ENCODE results near the gene COL11A2. TPM values are rescaled to one million over a fixed set of nuclear protein-coding genes. Genes with fewer than 3 reads are reported as not detected.

The COL11A2 gene
- total and polyA plus RNA-seq, 7 experiments from 2014 or later: 0.26 to 3.5 (median 1.7) TPM; not detected in 1

GRCh38 chr6:33198159-33198852, 6.0 kb upstream of the COL11A2 start:
- H3K4me3 ChIP-seq (ENCODE audit: low read length): no peak overlapping the region
- intact Hi-C loops (cut with micrococcal nuclease): loop anchor here in 1 of 2 donors (5.0 kb wide), 1 partner anchor 76 kb away; no protein-coding TSS in a partner anchor
- no peak for DNase-seq
- ChIA-PET CTCF (interaction anchor here (1.0 to 4.6 kb wide), 6 partner anchors 12 to 101 kb away, joined by 3 to 31 read pairs (median 6); no protein-coding TSS in a partner anchor), POLR2A (interaction anchor here (0.9 to 2.5 kb wide), 7 partner anchors 10 to 53 kb away, joined by 3 to 14 read pairs (median 10); partner anchors contain the start of gene RING1)
- H3K4me1 Mint-ChIP-seq: peaks cover 50 to 72% (median 60%) of the 10 kb centered on the region in 7 donors
- peaks cover 0 to 6% (median 0%) of the 10 kb centered on the region in 5 donors for H3K27me3 Mint-ChIP-seq
- H3K36me3 ChIP-seq (ENCODE audit: control insufficient read depth in 2 of 3, insufficient read depth in 3 of 3, low read length in 3 of 3): peaks cover 8 to 61% (median 27%) of the 10 kb centered on the region in 3 experiments
- H3K27me3 ChIP-seq (ENCODE audit: control insufficient read depth in 2 of 2, insufficient read depth in 2 of 2, low read length in 2 of 2): no peaks in the 10 kb centered on the region
- H3K4me3 Mint-ChIP-seq: peak overlapping the region; percentile 84 to 100 (median 96)
- peaks cover 20 to 55% (median 22%) of the 10 kb centered on the region in 5 donors for H3K36me3 Mint-ChIP-seq
- H3K9me3 ChIP-seq (ENCODE audit: control insufficient read depth in 2 of 3, low read length in 3 of 3): no peaks in the 10 kb centered on the region
- H3K4me1 ChIP-seq (ENCODE audit: control insufficient read depth in 2 of 2, insufficient read depth in 2 of 2, low read length in 2 of 2): peaks cover 20 to 26% of the 10 kb centered on the region in 2 donors
- H3K27ac ChIP-seq (ENCODE audit: low read depth, low read length): peak overlapping the region; percentile 96
- H3K9me3 Mint-ChIP-seq: peaks cover 0 to 1% (median 0%) of the 10 kb centered on the region in 11 donors
- H3K27ac Mint-ChIP-seq: peak overlapping the region; percentile 9 to 98 (median 89)
- ATAC-seq: no peak

DNA sequence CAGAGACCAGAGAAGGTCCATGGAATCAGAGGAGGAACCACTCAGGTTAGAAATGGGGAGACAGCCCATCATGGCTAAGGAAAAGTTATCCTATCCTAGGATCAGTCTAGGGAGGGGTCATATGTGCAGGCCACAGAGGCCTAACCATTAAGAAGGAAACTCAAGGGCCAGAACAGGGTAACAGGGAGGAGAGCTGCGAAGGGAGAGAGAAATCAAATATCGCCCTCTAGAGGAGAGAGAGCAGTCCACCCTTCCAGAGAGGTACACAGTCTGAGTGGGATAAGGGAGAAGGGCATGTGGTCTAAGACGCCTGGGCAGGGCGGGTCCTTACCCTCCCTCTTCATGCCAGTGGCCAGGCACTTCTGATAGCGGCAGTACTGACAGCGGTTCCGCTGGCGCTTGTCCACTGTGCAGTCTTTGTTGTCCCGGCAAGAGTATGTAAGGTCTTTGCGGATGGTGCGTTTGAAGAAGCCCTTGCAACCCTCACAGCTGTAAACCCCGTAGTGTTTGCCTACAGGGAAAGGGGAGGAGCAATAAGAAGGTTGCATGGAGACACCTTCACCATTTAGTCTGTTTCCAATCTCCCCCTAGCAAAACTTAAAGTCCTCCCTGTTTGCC, 5.3 kb upstream of the COL11A2 start:
- intact Hi-C loops (cut with micrococcal nuclease): loop anchor here (1.0 to 5.0 kb wide), 3 partner anchors 36 to 79 kb away; no protein-coding TSS in a partner anchor
- Histone ChIP-seq H3K27me3 (ENCODE audit: control insufficient read depth in 2 of 2, insufficient read depth in 2 of 2, low read length in 2 of 2) (no peaks in the 10 kb centered on the region), H3K27ac (ENCODE audit: low read depth, low read length) (peak overlapping the region; percentile 38), H3K4me1 (ENCODE audit: control insufficient read depth in 2 of 2, insufficient read depth in 2 of 2, low read length in 2 of 2) (peaks cover 20 to 26% of the 10 kb centered on the region in 2 donors), H3K36me3 (ENCODE audit: control insufficient read depth in 2 of 3, insufficient read depth in 3 of 3, low read length in 3 of 3) (peaks cover 8 to 53% (median 21%) of the 10 kb centered on the region in 3 experiments), H3K9me3 (ENCODE audit: control insufficient read depth in 2 of 3, low read length in 3 of 3) (no peaks in the 10 kb centered on the region), H3K4me3 (ENCODE audit: low read length) (no peak overlapping the region)
- ATAC-seq: peak; percentile 46
- peaks cover 0 to 11% (median 0%) of the 10 kb centered on the region in 5 donors for H3K27me3 Mint-ChIP-seq
- peak overlapping the region in 8 of 9 donors; percentile 77 to 98 (median 90) for H3K27ac Mint-ChIP-seq
- ChIA-PET CTCF (interaction anchor here (0.6 to 4.6 kb wide), 9 partner anchors 11 to 497 kb away, joined by 3 to 31 read pairs (median 3); no protein-coding TSS in a partner anchor), POLR2A (interaction anchor here (1.1 to 2.5 kb wide), 5 partner anchors 11 to 51 kb away, joined by 4 to 14 read pairs (median 10); partner anchors contain the start of gene RING1)
- H3K36me3 Mint-ChIP-seq: peaks cover 17 to 50% (median 21%) of the 10 kb centered on the region in 5 donors
- peak overlapping the region; percentile 9 to 100 (median 74) for H3K4me3 Mint-ChIP-seq
- H3K9me3 Mint-ChIP-seq: peaks cover 0 to 1% (median 0%) of the 10 kb centered on the region in 11 donors
- peak in 7 of 9 donors; percentile 38 to 65 (median 58) for DNase-seq
- peaks cover 44 to 69% (median 52%) of the 10 kb centered on the region in 7 donors for H3K4me1 Mint-ChIP-seq

DNA sequence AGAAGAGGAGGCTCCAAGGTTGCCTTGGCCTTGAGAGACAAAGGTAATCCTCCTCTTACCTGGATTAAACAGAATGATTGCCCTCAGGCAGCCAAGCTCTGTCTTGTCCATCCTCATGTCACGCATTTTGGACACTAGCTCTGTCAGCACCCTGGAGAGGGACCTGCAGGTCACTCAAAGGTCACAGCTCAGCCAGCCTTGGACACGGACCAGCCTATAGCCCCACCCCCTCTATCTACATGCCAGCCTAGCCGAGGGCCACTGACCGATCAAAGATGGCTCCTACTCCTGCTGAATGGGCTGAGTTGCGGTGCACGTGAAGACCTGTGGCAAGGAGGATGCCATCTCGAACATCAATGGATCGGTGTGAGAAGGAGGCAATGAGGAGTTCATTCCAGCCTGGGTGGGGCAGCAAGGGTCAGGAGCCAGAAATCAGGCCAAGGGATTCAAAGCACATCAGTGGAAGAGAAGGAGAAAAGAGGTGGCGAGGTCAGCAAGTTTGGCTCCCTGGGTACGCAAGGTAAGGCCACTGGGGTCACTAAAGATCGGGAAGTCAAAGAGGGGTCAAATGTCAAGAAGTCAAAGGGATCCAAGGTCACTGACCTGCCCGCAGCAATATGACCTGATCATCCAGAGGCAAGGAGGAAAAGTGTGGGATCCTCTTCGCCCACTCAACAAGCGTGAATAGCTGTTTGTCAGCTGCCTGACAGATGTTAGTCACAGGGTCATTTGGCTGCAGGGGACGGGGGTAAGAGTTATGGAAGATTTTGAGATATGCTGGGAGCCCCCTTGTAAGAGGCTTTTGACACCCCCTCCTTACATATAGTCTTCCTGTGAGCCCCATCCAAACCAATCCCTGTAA, 3.3 kb upstream of the COL11A2 start:
- peaks cover 8 to 46% (median 17%) of the 10 kb centered on the region in 3 experiments for H3K36me3 ChIP-seq (ENCODE audit: control insufficient read depth in 2 of 3, insufficient read depth in 3 of 3, low read length in 3 of 3)
- no peak for ATAC-seq

DNA sequence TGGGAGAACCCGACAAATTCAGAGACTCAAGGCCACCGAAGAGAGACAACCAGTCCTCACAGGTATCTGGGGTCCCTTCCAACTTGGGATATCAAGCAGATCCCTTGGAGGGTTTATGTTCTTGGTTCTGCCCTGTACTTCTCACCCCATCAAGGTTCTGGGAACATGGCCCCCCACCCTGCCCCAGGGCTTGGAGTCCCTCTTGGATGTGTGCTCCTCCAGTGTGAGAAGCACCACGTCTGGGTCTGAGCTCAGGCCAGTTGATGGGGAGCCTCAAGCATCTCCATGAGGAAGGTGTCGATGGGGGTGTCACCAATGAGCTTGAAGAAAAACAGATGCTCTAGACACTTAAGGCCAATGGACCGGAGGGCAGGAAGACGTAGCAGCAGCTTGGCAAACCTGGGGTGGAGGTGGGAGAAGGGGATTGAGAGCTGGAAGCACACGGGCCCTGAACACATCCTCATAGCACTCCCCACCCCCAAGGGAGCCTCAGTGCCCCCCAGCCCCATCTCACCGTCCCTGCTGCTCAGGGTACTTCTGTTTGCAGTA, 2.2 kb upstream of the COL11A2 start:
- DNase-seq (no peak), ATAC-seq (no peak)
- Mint-ChIP-seq H3K4me1 (peaks cover 30 to 50% (median 41%) of the 10 kb centered on the region in 7 donors), H3K27ac (peak overlapping the region in 4 of 9 donors; percentile 28 to 78 (median 60)), H3K9me3 (peaks cover 0 to 1% (median 0%) of the 10 kb centered on the region in 11 donors), H3K36me3 (peaks cover 9 to 36% (median 13%) of the 10 kb centered on the region in 5 donors), H3K4me3 (peak overlapping the region in 2 of 10 donors; percentile 14 to 90), H3K27me3 (peaks cover 10 to 36% (median 15%) of the 10 kb centered on the region in 5 donors)
- H3K4me1 ChIP-seq (ENCODE audit: control insufficient read depth in 2 of 2, insufficient read depth in 2 of 2, low read length in 2 of 2): peaks cover 9 to 19% of the 10 kb centered on the region in 2 donors
- ChIA-PET POLR2A (interaction anchor here (0.7 to 2.0 kb wide), 2 partner anchors 17 to 33 kb away, joined by 4 to 5 read pairs; no protein-coding TSS in a partner anchor), CTCF (interaction anchor here (0.8 to 1.0 kb wide), 2 partner anchors 32 to 52 kb away, joined by 3 read pairs; no protein-coding TSS in a partner anchor)
- H3K4me3 ChIP-seq (ENCODE audit: low read length): no peak overlapping the region
- peaks cover 0 to 3% of the 10 kb centered on the region in 2 donors for H3K27me3 ChIP-seq (ENCODE audit: control insufficient read depth in 2 of 2, insufficient read depth in 2 of 2, low read length in 2 of 2)
- H3K27ac ChIP-seq (ENCODE audit: low read depth, low read length): no peak overlapping the region
- H3K9me3 ChIP-seq (ENCODE audit: control insufficient read depth in 2 of 3, low read length in 3 of 3): no peaks in the 10 kb centered on the region
- intact Hi-C loops (cut with micrococcal nuclease): no loop called here
- peaks cover 8 to 40% (median 17%) of the 10 kb centered on the region in 3 experiments for H3K36me3 ChIP-seq (ENCODE audit: control insufficient read depth in 2 of 3, insufficient read depth in 3 of 3, low read length in 3 of 3)

More for the DNA sequence above, 3.3 kb upstream of the COL11A2 start:
- peak overlapping the region in 3 of 9 donors; percentile 25 to 65 (median 57) for H3K27ac Mint-ChIP-seq
- no peaks in the 10 kb centered on the region for H3K9me3 ChIP-seq (ENCODE audit: control insufficient read depth in 2 of 3, low read length in 3 of 3)
- H3K27ac ChIP-seq (ENCODE audit: low read depth, low read length): no peak overlapping the region
- CTCF ChIA-PET: interaction anchor here (0.8 to 1.5 kb wide), 5 partner anchors 9 to 51 kb away, joined by 3 to 4 read pairs (median 3); no protein-coding TSS in a partner anchor
- H3K4me3 Mint-ChIP-seq: peak overlapping the region in 2 of 10 donors; percentile 20 to 43
- peaks cover 0 to 3% of the 10 kb centered on the region in 2 donors for H3K27me3 ChIP-seq (ENCODE audit: control insufficient read depth in 2 of 2, insufficient read depth in 2 of 2, low read length in 2 of 2)
- H3K4me1 Mint-ChIP-seq: peaks cover 30 to 56% (median 44%) of the 10 kb centered on the region in 7 donors
- no peak for DNase-seq
- H3K27me3 Mint-ChIP-seq: peaks cover 6 to 29% (median 8%) of the 10 kb centered on the region in 5 donors
- H3K4me1 ChIP-seq (ENCODE audit: control insufficient read depth in 2 of 2, insufficient read depth in 2 of 2, low read length in 2 of 2): peaks cover 12 to 21% of the 10 kb centered on the region in 2 donors
- intact Hi-C loops (cut with micrococcal nuclease): loop anchor here in 1 of 2 donors (5.0 kb wide), 1 partner anchor 73 kb away; no protein-coding TSS in a partner anchor
- peaks cover 0 to 1% (median 0%) of the 10 kb centered on the region in 11 donors for H3K9me3 Mint-ChIP-seq
- no peak overlapping the region for H3K4me3 ChIP-seq (ENCODE audit: low read length)
- H3K36me3 Mint-ChIP-seq: peaks cover 8 to 36% (median 12%) of the 10 kb centered on the region in 5 donors
- POLR2A ChIA-PET: interaction anchor here (0.7 to 2.0 kb wide), 4 partner anchors 13 to 468 kb away, joined by 3 to 5 read pairs (median 4); partner anchors contain the start of gene RING1

- Mint-ChIP-seq H3K36me3 (peaks cover 9 to 36% (median 14%) of the 10 kb centered on the region in 5 donors), H3K9me3 (peaks cover 0 to 1% (median 0%) of the 10 kb centered on the region in 11 donors), H3K4me3 (peak overlapping the region in 8 of 10 donors; percentile 49 to 92 (median 66)), H3K4me1 (peaks cover 22 to 42% (median 32%) of the 10 kb centered on the region in 7 donors), H3K27me3 (peaks cover 11 to 40% (median 20%) of the 10 kb centered on the region in 5 donors), H3K27ac (peak overlapping the region in 6 of 9 donors; percentile 29 to 76 (median 56))
- CTCF ChIA-PET: interaction anchor here (0.6 kb wide), 1 partner anchor 67 kb away, joined by 3 read pairs; no protein-coding TSS in a partner anchor
- Histone ChIP-seq H3K36me3 (ENCODE audit: control insufficient read depth in 2 of 3, insufficient read depth in 3 of 3, low read length in 3 of 3) (peaks cover 8 to 40% (median 17%) of the 10 kb centered on the region in 3 experiments), H3K4me1 (ENCODE audit: control insufficient read depth in 2 of 2, insufficient read depth in 2 of 2, low read length in 2 of 2) (peaks cover 6 to 15% of the 10 kb centered on the region in 2 donors), H3K9me3 (ENCODE audit: control insufficient read depth in 2 of 3, low read length in 3 of 3) (no peaks in the 10 kb centered on the region), H3K4me3 (ENCODE audit: low read length) (no peak overlapping the region), H3K27me3 (ENCODE audit: control insufficient read depth in 2 of 2, insufficient read depth in 2 of 2, low read length in 2 of 2) (peaks cover 0 to 3% of the 10 kb centered on the region in 2 donors), H3K27ac (ENCODE audit: low read depth, low read length) (peak overlapping the region; percentile 34)
- intact Hi-C loops (cut with micrococcal nuclease): no loop called here
- DNase-seq: no peak
- ATAC-seq: no peak
- POLR2A ChIA-PET: interaction anchor here (0.9 to 2.0 kb wide), 3 partner anchors 10 to 56 kb away, joined by 3 to 5 read pairs (median 3); no protein-coding TSS in a partner anchor
These were observed 1.4 kb upstream of the COL11A2 start for GRCh38 chr6:33193619-33194018.
